GM23248 (cell line): ENCODE data around the gene IFTAP.

Experiments
- EZH2 ChIP-seq: fragments of 200-600 bp; sonication (generic); IDR thresholded peaks from 2 replicates; pipeline ENCODE4 v1.6.1; 2018; ENCODE audit warnings: antibody characterized with exemption, mild to moderate bottlenecking; ENCODE audit not compliant: insufficient read depth, poor library complexity, severe bottlenecking
- EZH2phosphoT487 ChIP-seq: fragments of 200-600 bp; sonication (generic); IDR thresholded peaks from 2 replicates; pipeline ENCODE4 v1.6.1; 2018; ENCODE audit warnings: antibody characterized with exemption, moderate library complexity, mild to moderate bottlenecking, low read depth; ENCODE audit not compliant: insufficient read depth

DNA sequence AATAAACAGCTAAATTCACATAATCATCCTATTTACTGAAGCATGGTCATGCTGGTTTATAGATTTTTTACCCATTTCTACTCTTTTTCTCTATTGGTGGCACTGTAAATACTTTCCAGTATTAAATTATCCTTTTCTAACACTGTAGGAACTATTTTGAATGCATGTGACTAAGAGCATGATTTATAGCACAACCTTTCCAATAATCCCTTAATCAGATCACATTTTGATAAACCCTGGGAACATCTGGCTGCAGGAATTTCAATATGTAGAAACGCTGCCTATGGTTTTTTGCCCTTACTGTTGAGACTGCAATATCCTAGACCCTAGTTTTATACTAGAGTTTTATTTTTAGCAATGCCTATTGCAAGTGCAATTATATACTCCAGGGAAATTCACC lies 15.8 kb upstream of the IFTAP start:
- TF ChIP-seq EZH2phosphoT487 (no peak), EZH2 (no peak)
